Measurements from ENCODE around the gene CDKN2B-AS1. TPM values are rescaled to one million over a fixed set of nuclear protein-coding genes. Genes with fewer than 3 reads are reported as not detected.

The CDKN2B-AS1 gene
- total RNA-seq, 1 experiment from 2014 or later, result not detected

GRCh38 chr9:21974722-21975409 lies 19.7 kb upstream of the CDKN2B-AS1 start:
- Mint-ChIP-seq H3K27ac (ENCODE audit: low read depth, unreplicated experiment) (no peak overlapping the region), H3K4me3 (ENCODE audit: unreplicated experiment) (no peak overlapping the region), H3K27me3 (ENCODE audit: insufficient read depth, unreplicated experiment) (no peaks in the 10 kb centered on the region), H3K9me3 (ENCODE audit: unreplicated experiment) (no peaks in the 10 kb centered on the region), H3K4me1 (ENCODE audit: insufficient read depth, unreplicated experiment) (no peaks in the 10 kb centered on the region), H3K36me3 (ENCODE audit: insufficient read depth, unreplicated experiment) (no peaks in the 10 kb centered on the region)
- intact Hi-C loops (cut with micrococcal nuclease), result no loop called here
- no peak for TF ChIP-seq CTCF (IDR thresholded peaks at IDR 0.05; ENCODE audit: unreplicated experiment)
- no TSS peak for BruUV-seq (replicated peaks)
- no peak for DNase-seq (ENCODE audit: unreplicated experiment)
- ChIA-PET POLR2A (no interaction called here), CTCF (no interaction called here)

GRCh38 chr9:21976334-21976875 lies 18.2 kb upstream of the CDKN2B-AS1 start:
- intact Hi-C loops (cut with micrococcal nuclease), result no loop called here
- Mint-ChIP-seq H3K36me3 (ENCODE audit: insufficient read depth, unreplicated experiment) (no peaks in the 10 kb centered on the region), H3K4me3 (ENCODE audit: unreplicated experiment) (no peak overlapping the region), H3K27me3 (ENCODE audit: insufficient read depth, unreplicated experiment) (no peaks in the 10 kb centered on the region), H3K9me3 (ENCODE audit: unreplicated experiment) (no peaks in the 10 kb centered on the region), H3K4me1 (ENCODE audit: insufficient read depth, unreplicated experiment) (no peaks in the 10 kb centered on the region), H3K27ac (ENCODE audit: low read depth, unreplicated experiment) (no peak overlapping the region)
- no peak for DNase-seq (ENCODE audit: unreplicated experiment)
- ChIA-PET CTCF (no interaction called here), POLR2A (no interaction called here)
- no peak for TF ChIP-seq CTCF (IDR thresholded peaks at IDR 0.05; ENCODE audit: unreplicated experiment)
- BruUV-seq (replicated peaks), result no TSS peak

DNA sequence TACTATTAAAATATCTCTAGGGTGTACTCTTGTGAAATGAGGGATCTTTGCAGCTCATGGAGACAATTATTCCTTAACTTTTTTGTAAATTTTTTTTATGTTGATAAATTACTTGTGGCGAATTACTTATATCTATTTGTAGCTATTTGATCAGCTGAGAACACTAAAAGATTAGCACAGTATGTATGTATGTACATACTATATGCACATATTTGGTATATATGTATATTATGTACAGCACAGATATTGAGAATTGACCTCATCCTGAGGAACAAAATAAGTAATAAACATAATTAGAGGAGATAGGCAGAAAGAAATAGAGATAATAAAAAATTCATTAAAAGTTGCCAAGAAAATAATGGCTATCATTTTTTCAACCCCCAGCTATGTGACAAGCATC lies 12.2 kb upstream of the CDKN2B-AS1 start:
- H3K27me3 Mint-ChIP-seq (ENCODE audit: insufficient read depth, unreplicated experiment), result no peaks in the 10 kb centered on the region
- no peak overlapping the region for H3K27ac Mint-ChIP-seq (ENCODE audit: low read depth, unreplicated experiment)
- DNase-seq (ENCODE audit: unreplicated experiment), result no peak
- no peak overlapping the region for H3K4me3 Mint-ChIP-seq (ENCODE audit: unreplicated experiment)
- ChIA-PET CTCF (no interaction called here), POLR2A (no interaction called here)
- H3K4me1 Mint-ChIP-seq (ENCODE audit: insufficient read depth, unreplicated experiment), result no peaks in the 10 kb centered on the region
- H3K9me3 Mint-ChIP-seq (ENCODE audit: unreplicated experiment), result no peaks in the 10 kb centered on the region
- no peak for TF ChIP-seq CTCF (IDR thresholded peaks at IDR 0.05; ENCODE audit: unreplicated experiment)
- intact Hi-C loops (cut with micrococcal nuclease), result no loop called here
- no TSS peak for BruUV-seq (replicated peaks)
- no peaks in the 10 kb centered on the region for H3K36me3 Mint-ChIP-seq (ENCODE audit: insufficient read depth, unreplicated experiment)

GRCh38 chr9:21982861-21983560 lies 11.6 kb upstream of the CDKN2B-AS1 start:
- no peak for DNase-seq (ENCODE audit: unreplicated experiment)
- no peaks in the 10 kb centered on the region for H3K9me3 Mint-ChIP-seq (ENCODE audit: unreplicated experiment)
- H3K4me3 Mint-ChIP-seq (ENCODE audit: unreplicated experiment), result no peak overlapping the region
- no peaks in the 10 kb centered on the region for H3K27me3 Mint-ChIP-seq (ENCODE audit: insufficient read depth, unreplicated experiment)
- ChIA-PET POLR2A (no interaction called here), CTCF (no interaction called here)
- H3K4me1 Mint-ChIP-seq (ENCODE audit: insufficient read depth, unreplicated experiment), result no peaks in the 10 kb centered on the region
- H3K27ac Mint-ChIP-seq (ENCODE audit: low read depth, unreplicated experiment), result no peak overlapping the region
- BruUV-seq (replicated peaks), result no TSS peak
- intact Hi-C loops (cut with micrococcal nuclease), result no loop called here
- TF ChIP-seq CTCF (IDR thresholded peaks at IDR 0.05; ENCODE audit: unreplicated experiment), result no peak
- H3K36me3 Mint-ChIP-seq (ENCODE audit: insufficient read depth, unreplicated experiment), result no peaks in the 10 kb centered on the region
